GM10847 (cell line): Measurements from ENCODE around the gene ZIC2.

Experiments used
- POLR2A ChIP-seq: IDR thresholded peaks from 2 replicates; pipeline ENCODE4 v1.6.1; 2011; ENCODE audit not compliant: insufficient read length; ENCODE audit errors: extremely low read depth

ZIC2 gene

DNA sequence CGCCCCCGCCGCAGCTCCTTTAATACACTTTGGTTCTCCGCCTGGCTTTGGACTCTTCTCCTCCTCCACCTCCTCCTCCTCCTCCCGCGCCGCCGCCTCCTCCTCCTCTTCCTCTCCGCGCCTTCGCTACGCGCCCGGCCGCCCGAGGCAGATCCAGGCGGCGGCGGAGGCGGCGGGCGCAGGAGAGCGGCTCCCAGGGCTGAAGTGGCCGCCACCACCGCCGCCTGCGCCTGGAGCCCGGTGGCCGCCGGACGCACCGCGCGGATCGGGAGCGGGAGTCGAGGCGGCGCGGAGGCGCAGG lies at the start of gene ZIC2:
ZIC2 (plus strand) TSS at position 50 of the 301 bp plus-strand sequence. CDS start 281 bp downstream, outside the sequence.
- no peak for TF ChIP-seq POLR2A

DNA sequence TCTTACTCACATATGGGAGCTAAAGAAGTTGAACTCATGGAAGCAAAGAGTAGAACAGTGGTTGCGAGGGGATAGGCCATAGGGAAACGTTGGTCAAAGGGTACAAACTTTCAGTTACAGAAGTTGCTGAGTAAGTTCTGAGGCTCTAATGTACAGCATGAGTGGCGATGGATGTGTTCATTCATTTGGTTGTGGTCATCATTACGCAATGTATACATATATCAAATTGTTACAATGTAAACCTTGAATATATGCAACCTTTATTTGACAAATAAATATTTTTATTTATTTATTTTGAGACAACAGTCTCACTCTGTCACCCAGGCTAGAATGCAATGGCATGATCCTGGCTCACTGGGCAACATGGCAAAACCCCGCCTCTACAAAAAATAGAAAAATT lies 48.7 kb upstream of the ZIC2 start:
- TF ChIP-seq POLR2A: no peak

DNA sequence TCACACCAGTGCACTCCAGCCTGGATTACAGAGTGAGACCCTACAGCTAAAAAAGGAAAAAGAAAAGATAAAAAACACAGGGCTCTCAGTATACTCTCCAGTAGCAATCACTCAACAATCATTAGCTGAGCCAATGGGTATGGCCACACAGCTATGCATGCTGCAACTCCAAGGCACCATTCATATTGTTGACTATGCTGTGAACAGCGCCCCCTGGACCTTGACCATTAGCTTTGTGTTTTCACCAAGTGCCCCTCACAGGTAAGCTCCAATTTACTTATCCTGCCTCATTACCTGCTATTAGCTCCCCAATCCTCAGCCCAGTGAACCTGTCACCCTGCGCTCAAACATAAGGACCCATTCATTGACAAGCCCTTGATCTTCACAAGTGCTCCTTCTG lies 45.8 kb upstream of the ZIC2 start:
- TF ChIP-seq POLR2A: no peak

DNA sequence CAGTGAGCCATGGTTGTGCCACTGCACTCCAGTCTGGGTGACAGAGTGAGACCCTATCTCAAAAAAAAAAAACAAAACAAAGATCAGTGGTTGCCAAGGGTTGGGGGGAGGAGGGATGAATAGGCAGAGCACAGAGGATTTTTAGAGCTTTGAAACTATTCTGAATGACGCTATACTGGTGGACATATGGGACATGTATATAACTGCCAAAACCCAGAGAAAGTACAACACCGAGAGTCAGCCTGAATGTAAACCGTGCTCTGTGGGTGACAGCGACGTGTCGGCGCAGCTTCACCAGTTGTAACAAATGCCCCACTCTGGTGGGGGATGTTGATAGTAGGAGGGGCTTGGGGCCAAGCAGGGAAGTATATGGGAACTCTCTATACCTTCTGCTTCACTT lies 42.9 kb upstream of the ZIC2 start:
- TF ChIP-seq POLR2A: no peak

DNA sequence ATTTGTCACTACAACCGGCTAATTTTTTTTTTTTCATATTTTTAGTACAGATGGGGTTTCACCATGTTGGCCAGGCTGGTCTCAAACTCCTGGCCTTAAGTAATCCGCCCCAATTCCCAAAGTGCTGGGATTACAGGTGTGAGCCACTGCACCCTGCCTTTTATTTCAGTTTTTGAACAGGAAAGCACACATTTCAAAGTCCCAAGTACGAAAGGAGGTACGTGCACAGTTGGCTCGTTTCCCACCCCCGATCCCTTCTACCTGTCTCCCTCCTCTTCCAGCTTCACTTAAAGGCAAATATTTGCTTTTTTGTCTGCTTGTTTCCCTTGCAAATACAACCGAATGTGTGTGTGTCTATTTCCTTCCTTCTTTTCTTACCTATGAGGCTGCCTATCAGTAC lies 40.5 kb upstream of the ZIC2 start:
- TF ChIP-seq POLR2A: no peak

DNA sequence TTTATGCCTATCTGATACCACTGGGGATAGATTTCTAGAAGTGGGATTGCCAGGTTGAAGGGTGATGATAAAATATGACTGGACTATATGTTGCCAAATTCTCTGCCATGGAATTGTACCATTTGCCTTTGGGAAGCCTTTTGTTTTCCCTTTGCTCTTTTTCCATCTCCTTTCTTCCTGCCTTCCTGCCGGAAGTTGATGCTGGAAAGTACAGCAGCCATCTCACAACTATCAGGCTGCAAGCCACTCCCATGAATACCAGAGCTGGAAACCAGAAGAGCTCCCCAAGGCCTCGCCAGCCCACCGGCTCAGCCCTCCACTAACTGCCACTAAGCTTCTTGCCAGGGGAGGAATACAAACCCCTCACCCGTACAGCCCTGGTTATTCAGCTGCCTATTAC lies 39.7 kb upstream of the ZIC2 start:
- TF ChIP-seq POLR2A: no peak

DNA sequence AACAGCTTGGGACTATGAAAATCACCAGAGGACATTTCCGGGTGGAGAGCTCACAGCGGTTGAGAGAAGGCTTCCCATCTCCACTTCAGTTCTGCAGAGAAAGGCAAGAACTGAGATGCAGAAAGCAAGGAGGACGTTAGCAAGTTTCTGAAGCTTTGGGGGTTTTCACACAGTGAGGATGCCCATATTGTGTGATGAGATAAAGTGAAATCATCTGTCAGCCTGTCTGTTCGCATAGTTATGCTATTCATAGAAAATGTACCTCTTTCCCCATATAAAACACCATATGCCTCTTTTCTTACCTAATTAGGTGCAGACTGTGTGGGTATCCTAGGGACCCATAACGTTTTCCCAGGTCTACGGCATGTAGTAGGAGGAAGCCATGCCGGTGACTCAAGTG lies 37.5 kb upstream of the ZIC2 start:
- TF ChIP-seq POLR2A: no peak

DNA sequence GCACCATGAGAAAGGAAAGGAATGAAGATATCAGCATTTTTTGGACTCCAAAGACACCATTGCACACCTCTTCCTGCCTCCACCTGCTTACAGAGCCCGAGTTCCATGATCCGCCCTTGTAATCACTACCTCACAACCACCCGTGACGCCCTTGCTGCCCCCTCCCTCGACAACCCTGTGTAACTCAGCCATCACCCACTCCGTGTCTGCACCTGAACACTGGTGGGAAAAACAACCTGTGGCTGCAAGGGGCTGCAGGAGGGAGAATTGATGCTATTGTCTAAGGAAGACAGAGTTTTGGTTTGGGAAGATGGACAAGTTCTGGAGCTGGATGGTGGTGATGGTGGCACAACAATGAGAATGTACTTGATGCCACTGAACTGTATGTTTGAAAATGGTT lies 37.0 kb upstream of the ZIC2 start:
- TF ChIP-seq POLR2A: no peak

DNA sequence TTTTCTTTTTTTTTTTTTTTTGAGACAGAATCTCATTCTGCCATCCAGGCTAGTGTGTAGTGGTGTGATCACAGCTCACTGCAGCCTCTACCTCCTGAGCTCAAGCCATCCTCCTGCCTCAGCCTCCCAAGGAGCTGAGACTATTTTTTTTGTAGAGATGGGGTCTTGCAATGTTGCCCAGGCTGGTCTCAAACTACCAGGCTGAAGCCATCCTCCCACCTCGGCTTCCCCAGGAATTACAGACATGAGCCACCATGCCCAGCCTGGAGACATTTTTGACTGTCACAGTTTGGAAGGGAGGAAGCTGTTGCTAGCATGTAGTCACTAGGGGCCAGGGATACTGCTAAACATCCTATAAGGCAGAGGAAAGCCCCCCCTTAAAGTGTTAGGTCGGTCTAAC lies 33.9 kb upstream of the ZIC2 start:
- TF ChIP-seq POLR2A: no peak

DNA sequence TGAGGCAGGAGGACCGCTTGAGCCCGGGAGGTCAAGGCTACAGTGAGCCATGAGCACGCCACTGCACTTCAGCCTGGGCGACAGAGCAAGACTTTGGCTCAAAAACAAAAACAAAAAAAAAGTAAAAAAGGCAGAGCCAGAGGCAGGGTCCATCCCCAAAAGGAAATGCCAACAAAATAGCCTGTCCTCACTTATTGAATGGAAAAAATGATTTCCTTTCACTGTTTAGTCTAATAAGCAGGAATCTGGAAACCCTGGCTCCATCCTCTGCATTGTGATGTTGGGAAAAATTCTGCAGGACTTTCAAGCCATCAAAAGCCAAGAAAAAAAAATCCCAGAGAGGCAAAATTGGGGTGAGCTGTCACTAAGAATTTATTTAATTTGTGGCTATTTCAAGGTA lies 33.2 kb upstream of the ZIC2 start:
- no peak for TF ChIP-seq POLR2A

DNA sequence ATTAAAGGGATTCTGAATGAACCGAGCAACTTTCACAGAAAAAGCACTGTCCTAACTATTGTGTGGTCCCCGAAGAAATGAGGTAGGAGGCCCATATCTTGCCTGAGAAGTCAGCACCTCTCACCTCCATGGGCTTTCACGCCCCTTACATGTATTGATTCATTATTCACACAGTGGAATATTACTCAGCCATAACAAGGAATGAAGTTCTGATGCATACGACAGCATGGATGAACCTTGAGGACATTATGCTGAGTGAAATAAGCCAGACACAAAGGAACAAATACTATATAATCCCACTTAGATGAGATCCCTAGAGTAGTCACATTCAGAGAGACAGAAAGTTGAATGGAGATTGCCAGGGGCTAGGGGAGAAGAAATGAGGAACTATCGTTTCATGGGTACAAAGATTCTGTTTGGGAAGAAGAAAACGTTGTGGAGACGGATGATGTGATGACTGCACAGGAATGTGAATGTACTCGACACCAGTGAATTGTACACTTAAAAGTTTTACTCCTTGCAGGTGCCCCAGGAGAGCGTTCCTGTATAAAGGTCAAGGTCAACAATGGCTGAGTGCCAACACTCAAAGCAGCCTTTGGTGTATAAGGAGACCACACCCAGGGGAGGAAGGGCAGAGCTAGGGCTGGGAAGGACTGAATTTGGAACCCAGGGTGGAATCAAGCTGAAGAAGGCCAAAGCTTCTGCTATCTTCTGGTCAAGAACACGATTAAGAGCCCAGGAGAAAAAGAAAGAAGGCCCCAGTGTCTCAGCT lies 32.5 kb upstream of the ZIC2 start:
- TF ChIP-seq POLR2A: no peak

DNA sequence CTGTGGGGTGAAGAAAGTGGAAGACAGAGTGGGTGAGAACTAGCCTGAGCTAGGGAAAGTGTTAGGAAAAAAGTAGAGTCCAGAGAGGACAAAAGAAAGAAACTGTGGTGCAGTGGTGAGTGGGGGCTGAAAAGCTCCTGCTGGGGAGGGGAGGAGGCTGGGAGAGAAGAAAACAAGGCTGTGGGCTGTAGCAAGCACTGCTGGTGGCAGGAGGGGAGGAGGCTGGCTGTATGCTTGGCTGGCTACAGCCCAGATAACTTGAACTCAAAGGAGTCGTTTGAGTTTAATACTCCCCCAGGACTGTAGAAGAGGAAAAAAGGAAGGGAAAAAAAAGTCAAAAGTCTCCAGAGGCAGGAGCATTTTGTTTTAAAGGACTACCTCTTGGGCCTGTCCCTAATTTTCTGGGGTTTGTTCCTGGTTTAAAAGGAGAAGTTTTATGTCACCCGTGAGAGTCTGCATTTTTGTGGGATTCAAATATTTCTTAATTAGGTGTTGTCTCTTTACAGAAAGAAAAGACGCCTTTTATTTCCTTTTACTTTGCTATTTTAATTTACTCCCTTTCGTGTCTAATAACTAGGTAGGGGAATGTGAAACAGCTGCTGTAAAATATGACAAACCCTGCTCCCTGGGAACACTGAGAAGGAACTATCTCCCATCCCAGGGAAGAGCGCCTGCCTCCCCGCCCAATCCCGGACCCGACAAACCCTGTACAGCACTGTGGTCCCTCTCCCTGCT lies 31.7 kb upstream of the ZIC2 start:
- TF ChIP-seq POLR2A: no peak

DNA sequence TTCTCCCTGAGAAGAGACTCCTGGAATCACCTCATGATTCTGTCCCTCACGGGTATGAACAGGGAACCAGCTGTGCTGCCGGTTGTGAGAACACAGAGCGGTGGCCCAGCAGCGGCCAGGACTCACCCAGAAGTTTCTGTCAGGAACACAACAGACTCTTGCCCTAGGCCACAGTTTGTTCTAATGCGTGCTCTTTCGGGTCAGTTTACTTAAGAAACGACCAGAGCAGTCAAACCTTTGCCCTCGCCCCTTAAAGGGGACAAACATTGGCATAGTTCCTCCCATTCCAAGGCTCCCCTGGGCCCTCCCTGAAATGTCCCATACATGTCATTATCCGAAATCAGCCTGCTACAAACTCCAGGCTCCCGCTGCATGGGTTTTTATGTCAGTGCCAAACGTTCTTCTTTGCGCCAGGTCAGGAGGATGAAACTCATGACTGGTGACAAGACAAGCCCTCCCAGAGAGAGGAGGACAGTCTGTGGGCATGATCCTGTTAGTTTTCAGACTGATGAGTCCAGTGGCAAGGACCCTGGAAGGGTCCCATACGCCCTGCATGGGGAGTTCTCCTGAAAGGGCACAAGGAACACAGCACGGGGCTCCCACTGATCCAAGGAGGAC lies 28.3 kb upstream of the ZIC2 start:
- no peak for TF ChIP-seq POLR2A

DNA sequence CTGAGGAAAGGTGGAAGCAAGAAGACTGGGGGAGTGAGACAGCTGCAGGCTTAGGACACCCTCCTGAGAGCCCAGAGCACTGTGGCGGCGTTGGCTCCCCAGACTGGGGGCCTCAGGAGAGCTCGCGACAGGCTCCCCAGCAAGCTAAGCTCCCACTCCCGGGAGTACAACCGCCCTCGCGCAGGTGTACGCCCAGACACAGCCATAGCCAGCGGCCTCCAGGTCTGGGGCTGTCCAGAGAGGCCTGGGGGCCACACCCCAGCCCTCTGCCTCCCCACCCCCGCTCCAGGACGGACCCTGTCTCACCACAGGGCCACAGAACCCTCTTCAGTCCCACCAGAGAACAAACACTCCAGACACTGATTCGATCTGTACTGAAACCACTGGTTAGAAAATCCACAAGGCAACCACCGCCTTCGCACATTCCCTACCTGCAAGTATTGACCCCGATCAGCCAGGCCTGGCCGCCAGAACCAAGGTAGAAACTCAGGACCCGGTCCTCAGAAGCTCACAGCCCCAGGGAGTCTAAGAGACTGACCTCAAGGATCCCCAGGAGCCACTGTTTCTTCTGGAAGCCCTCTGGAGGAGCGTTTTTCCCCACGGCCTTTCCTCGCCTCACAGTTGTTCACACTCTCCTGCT lies 26.4 kb upstream of the ZIC2 start:
- no peak for TF ChIP-seq POLR2A

DNA sequence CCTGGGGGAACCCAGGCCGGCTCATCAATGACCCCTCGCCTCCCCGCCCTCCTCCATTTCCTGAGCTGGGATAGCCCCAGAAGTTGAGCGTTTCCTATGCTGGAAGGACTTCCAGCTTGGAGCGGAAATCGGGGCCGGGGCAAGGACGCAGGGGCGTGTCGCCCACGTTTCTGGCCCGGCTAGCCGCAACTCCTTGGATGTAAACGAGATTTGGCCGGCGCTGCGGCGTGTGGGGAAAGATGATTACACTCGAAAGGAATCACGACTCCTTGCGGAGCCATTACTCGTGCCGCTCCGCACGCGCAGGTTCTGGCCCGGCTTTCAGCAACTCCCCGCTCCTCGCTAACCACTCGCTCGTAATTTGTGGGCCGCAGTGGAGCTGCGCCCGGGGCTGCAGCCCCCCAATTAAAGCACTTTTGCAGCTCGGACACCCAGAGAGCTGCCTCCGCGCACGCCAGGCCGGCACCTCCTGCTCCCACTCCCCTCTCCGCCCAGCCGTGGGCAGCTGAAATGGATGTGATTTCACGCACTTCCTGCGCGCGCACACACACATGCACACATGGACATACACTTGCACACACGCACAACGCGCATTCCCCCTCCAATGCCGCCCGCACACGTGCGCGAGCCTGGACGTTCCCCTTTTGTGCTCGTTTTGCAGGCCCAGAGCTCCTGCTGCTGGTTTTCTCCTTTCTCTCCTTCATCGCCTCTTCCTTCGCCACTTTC lies 25.7 kb upstream of the ZIC2 start:
- TF ChIP-seq POLR2A: no peak
